Naive thymus-derived CD8-positive, alpha-beta T cell (primary cell): ENCODE measurements around the gene EEIG1. TPM values are rescaled to one million over a fixed set of nuclear protein-coding genes. Genes with fewer than 3 reads are reported as not detected.

Experiments used
- ATAC-seq, 2 donors: fragments of 150-1000 bp; cut with Tn5 transposase in 1 of 2; sonication (Bioruptor Pico), chemical (Tn5 transposase) in 1 of 2; 1 replicate in 1 of 2; 2 replicates in 1 of 2; pipeline ENCODE4 v1.10.0; 2021; ENCODE audit warnings: mild to moderate bottlenecking in 2 of 2, moderate library complexity in 2 of 2
- POLR2A ChIA-PET: fragments of 350-600 bp; sonication (Branson Sonifier 250); formaldehyde crosslinking; loops from one replicate; lab custom pipeline; 2021; ENCODE audit warnings: antibody characterized with exemption; lab: Charles Lee
- DNase-seq, 10 donors: peaks; one replicate each; pipeline versions ENCODE4 v3.0.0 to v3.0.0-alpha.2; 2020 to 2022
- H3K27ac Mint-ChIP-seq, 10 donors: one replicate each; pipeline ENCODE4 v1.8.0; 2020 to 2022; ENCODE audit warnings: mild to moderate bottlenecking in 10 of 10, mixed read lengths in 10 of 10, moderate library complexity in 4 of 10, inconsistent platforms in 1 of 10
- H3K27me3 Mint-ChIP-seq, 5 donors: one replicate each; pipeline ENCODE4 v1.8.0; 2021 to 2022; ENCODE audit warnings: mixed read lengths in 5 of 5
- H3K36me3 Mint-ChIP-seq, 3 donors: one replicate each; pipeline ENCODE4 v1.8.0; 2020 to 2022; ENCODE audit warnings: mixed read lengths in 3 of 3, mild to moderate bottlenecking in 2 of 3, inconsistent platforms in 1 of 3
- H3K4me1 Mint-ChIP-seq, 4 donors: one replicate each; pipeline ENCODE4 v1.8.0; 2021 to 2022; ENCODE audit warnings: mixed read lengths in 4 of 4
- H3K4me3 Mint-ChIP-seq, 10 donors: one replicate each; pipeline ENCODE4 v1.8.0; 2020 to 2022; ENCODE audit warnings: mild to moderate bottlenecking in 10 of 10, mixed read lengths in 10 of 10, moderate library complexity in 6 of 10, inconsistent platforms in 1 of 10
- H3K9me3 Mint-ChIP-seq, 9 donors: one replicate each; pipeline ENCODE4 v1.8.0; 2020 to 2022; ENCODE audit warnings: mixed read lengths in 9 of 9, mild to moderate bottlenecking in 3 of 9, inconsistent platforms in 1 of 9, moderate library complexity in 1 of 9
- polyA plus RNA-seq, 3 donors: library from polyadenylated mRNA; unstranded; fragments of 300-500 nt; fragmentation: Illumina TruSeq; gene quantifications; one replicate each; pipeline ENCODE4 v1.2.3, GENCODE V29; 2021
- total RNA-seq, 8 experiments: library from RNA in 2 of 8; stranded (reverse) in 2 of 8; gene quantifications; one replicate each; pipeline ENCODE4 v1.2.3 and lab custom pipeline; 2021 to 2026

EEIG1 gene
- total and polyA plus RNA-seq, 5 experiments from 2014 or later: 134 to 631 (median 318) TPM

DNA sequence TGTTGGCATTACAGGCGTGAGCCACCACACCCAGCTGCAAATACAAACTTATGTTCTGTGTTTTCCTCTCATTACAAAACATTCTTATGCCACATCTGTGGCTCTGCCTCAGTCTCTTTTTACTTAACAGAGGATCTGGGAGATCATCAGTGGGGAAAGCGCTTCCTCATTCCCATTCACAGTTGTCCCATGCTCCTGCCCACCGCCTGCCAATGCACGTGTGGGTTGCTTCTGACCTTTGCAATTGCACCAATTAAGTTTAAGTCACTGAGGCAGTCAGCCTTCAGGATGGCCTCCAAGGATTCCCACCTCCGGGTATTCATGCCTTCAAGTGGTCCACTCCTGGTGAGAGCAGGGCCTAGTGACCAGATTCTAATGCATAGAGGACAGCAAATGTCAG is 34.9 kb upstream of the EEIG1 start:
- Mint-ChIP-seq H3K27me3 (no peaks in the 10 kb centered on the region), H3K9me3 (no peaks in the 10 kb centered on the region), H3K4me1 (peaks cover 18 to 53% (median 36%) of the 10 kb centered on the region in 4 donors), H3K4me3 (no peak overlapping the region), H3K36me3 (no peaks in the 10 kb centered on the region), H3K27ac (peak overlapping the region in 5 of 10 donors; percentile 20 to 60 (median 53))
- POLR2A ChIA-PET: interaction anchor here (0.6 to 27.8 kb wide), 5 partner anchors 9 to 145 kb away, joined by 3 to 1266 read pairs (median 34); partner anchors contain the start of gene EEIG1
- DNase-seq: no peak
- ATAC-seq: no peak

GRCh38 chr9:128011071-128011817 is 30.5 kb upstream of the EEIG1 start:
- Mint-ChIP-seq H3K27ac (peak overlapping the region; percentile 48 to 88 (median 62)), H3K9me3 (peaks cover 0 to 7% (median 4%) of the 10 kb centered on the region in 9 donors), H3K27me3 (no peaks in the 10 kb centered on the region), H3K4me1 (peaks cover 35 to 68% (median 60%) of the 10 kb centered on the region in 4 donors), H3K4me3 (peak overlapping the region in 6 of 10 donors; percentile 15 to 65 (median 20)), H3K36me3 (peaks cover 2 to 4% (median 3%) of the 10 kb centered on the region in 3 donors)
- DNase-seq: no peak
- no peak for ATAC-seq
- POLR2A ChIA-PET: interaction anchor here (0.8 to 62.9 kb wide), 3 partner anchors 12 to 56 kb away, joined by 3 to 2190 read pairs (median 376); partner anchors contain the start of genes DPM2, EEIG1 and NAIF1

GRCh38 chr9:128009639-128010038 is 28.9 kb upstream of the EEIG1 start:
- POLR2A ChIA-PET: interaction anchor here (0.9 to 62.9 kb wide), 4 partner anchors 14 to 43 kb away, joined by 3 to 2190 read pairs (median 207); partner anchors contain the start of genes DPM2 and EEIG1
- H3K36me3 Mint-ChIP-seq: peaks cover 2 to 4% (median 3%) of the 10 kb centered on the region in 3 donors
- DNase-seq (no peak), ATAC-seq (no peak)
- peaks cover 33 to 74% (median 63%) of the 10 kb centered on the region in 4 donors for H3K4me1 Mint-ChIP-seq
- peaks cover 0 to 7% (median 4%) of the 10 kb centered on the region in 9 donors for H3K9me3 Mint-ChIP-seq
- H3K4me3 Mint-ChIP-seq: peak overlapping the region; percentile 26 to 90 (median 77)
- H3K27ac Mint-ChIP-seq: peak overlapping the region; percentile 95 to 100 (median 99)
- no peaks in the 10 kb centered on the region for H3K27me3 Mint-ChIP-seq

DNA sequence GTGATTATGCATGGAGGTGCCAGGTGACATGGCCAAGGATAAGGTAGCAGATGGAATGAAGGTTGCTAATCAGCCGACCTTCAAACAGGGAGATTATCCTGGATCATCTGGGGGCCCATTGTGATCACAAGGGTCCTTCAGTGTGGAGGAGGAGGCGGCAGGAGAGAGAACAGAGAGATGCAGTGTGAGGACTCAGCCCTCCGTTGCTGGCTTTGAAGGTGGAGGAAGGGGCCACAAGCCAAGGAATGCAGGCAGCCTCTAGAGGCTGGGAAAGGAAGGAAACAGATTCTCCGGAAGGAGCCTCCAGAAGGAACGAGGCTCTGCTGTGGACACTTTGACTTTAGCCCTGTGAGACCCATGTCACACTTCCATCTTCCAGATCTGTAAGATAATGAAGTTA is 27.4 kb upstream of the EEIG1 start:
- Mint-ChIP-seq H3K27ac (peak overlapping the region; percentile 95 to 100 (median 99)), H3K4me1 (peaks cover 35 to 86% (median 69%) of the 10 kb centered on the region in 4 donors), H3K36me3 (peaks cover 2 to 4% (median 3%) of the 10 kb centered on the region in 3 donors), H3K4me3 (peak overlapping the region; percentile 76 to 94 (median 90)), H3K9me3 (peaks cover 0 to 7% (median 4%) of the 10 kb centered on the region in 9 donors), H3K27me3 (no peaks in the 10 kb centered on the region)
- peak in 1 of 2 donors; percentile 13 for ATAC-seq
- DNase-seq: no peak
- POLR2A ChIA-PET: interaction anchor here (1.3 to 62.9 kb wide), 4 partner anchors 15 to 102 kb away, joined by 4 to 2190 read pairs (median 207); partner anchors contain the start of genes DPM2 and EEIG1

GRCh38 chr9:128007566-128008138 is 26.9 kb upstream of the EEIG1 start:
- peak; percentile 83 to 98 (median 94) for DNase-seq
- POLR2A ChIA-PET: interaction anchor here (0.8 to 62.9 kb wide), 6 partner anchors 16 to 102 kb away, joined by 3 to 2190 read pairs (median 22); partner anchors contain the start of genes DPM2, EEIG1 and NAIF1
- peaks cover 2 to 4% (median 3%) of the 10 kb centered on the region in 3 donors for H3K36me3 Mint-ChIP-seq
- H3K4me1 Mint-ChIP-seq: peaks cover 32 to 88% (median 74%) of the 10 kb centered on the region in 4 donors
- peaks cover 0 to 7% (median 4%) of the 10 kb centered on the region in 9 donors for H3K9me3 Mint-ChIP-seq
- peak overlapping the region; percentile 95 to 100 (median 99) for H3K27ac Mint-ChIP-seq
- H3K27me3 Mint-ChIP-seq: no peaks in the 10 kb centered on the region
- H3K4me3 Mint-ChIP-seq: peak overlapping the region; percentile 76 to 94 (median 90)
- peak; percentile 88 to 93 for ATAC-seq

DNA sequence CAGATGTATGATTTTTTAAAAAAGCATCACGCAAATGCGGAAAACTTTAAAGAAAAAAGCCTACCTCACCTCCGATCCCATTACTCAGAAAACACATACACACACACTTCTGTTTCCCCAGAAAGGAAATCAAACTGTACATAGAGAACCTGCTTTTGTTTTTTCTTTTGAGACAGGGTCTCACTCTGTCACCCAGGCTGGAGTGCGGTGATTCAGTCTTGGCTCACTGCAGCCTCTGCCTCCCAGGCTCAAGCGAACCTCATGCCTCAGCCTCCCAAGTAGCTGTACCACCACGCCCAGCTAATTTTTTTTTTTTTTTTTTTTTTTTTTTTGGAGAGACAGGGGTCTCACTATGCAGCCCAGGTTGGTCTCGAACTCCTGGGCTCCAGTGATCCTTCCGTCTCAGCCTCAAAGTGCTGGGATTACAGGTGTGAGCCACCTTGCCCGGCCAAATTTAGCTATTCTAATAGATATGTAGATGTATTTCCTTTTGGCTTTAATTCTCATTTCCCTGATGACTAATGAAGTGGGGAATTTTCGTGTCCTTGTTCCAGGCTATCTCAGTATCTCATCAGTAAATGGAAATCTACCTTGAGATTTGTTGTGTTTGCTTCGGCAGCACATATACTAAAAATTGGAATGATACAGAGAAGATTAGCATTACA is 25.7 kb upstream of the EEIG1 start:
- peaks cover 2 to 4% (median 3%) of the 10 kb centered on the region in 3 donors for H3K36me3 Mint-ChIP-seq
- peaks cover 0 to 7% (median 4%) of the 10 kb centered on the region in 9 donors for H3K9me3 Mint-ChIP-seq
- H3K27me3 Mint-ChIP-seq: no peaks in the 10 kb centered on the region
- H3K4me1 Mint-ChIP-seq: peaks cover 31 to 87% (median 70%) of the 10 kb centered on the region in 4 donors
- no peak for ATAC-seq
- POLR2A ChIA-PET: interaction anchor here (1.2 to 62.9 kb wide), 5 partner anchors 17 to 65 kb away, joined by 4 to 2190 read pairs (median 38); partner anchors contain the start of genes DPM2, EEIG1, NAIF1 and SLC25A25
- peak overlapping the region; percentile 94 to 100 (median 98) for H3K27ac Mint-ChIP-seq
- peak overlapping the region; percentile 41 to 87 (median 71) for H3K4me3 Mint-ChIP-seq
- no peak for DNase-seq

GRCh38 chr9:128005923-128006322 is 25.1 kb upstream of the EEIG1 start:
- DNase-seq: no peak
- no peak for ATAC-seq
- Mint-ChIP-seq H3K27me3 (no peaks in the 10 kb centered on the region), H3K4me1 (peaks cover 29 to 86% (median 65%) of the 10 kb centered on the region in 4 donors), H3K9me3 (peaks cover 0 to 7% (median 4%) of the 10 kb centered on the region in 9 donors), H3K27ac (peak overlapping the region; percentile 94 to 100 (median 98)), H3K4me3 (peak overlapping the region in 9 of 10 donors; percentile 32 to 87 (median 69)), H3K36me3 (peaks cover 2 to 4% (median 3%) of the 10 kb centered on the region in 3 donors)
- POLR2A ChIA-PET: interaction anchor here (1.2 to 62.9 kb wide), 4 partner anchors 17 to 61 kb away, joined by 4 to 2190 read pairs (median 207); partner anchors contain the start of genes DPM2, EEIG1, NAIF1 and SLC25A25

DNA sequence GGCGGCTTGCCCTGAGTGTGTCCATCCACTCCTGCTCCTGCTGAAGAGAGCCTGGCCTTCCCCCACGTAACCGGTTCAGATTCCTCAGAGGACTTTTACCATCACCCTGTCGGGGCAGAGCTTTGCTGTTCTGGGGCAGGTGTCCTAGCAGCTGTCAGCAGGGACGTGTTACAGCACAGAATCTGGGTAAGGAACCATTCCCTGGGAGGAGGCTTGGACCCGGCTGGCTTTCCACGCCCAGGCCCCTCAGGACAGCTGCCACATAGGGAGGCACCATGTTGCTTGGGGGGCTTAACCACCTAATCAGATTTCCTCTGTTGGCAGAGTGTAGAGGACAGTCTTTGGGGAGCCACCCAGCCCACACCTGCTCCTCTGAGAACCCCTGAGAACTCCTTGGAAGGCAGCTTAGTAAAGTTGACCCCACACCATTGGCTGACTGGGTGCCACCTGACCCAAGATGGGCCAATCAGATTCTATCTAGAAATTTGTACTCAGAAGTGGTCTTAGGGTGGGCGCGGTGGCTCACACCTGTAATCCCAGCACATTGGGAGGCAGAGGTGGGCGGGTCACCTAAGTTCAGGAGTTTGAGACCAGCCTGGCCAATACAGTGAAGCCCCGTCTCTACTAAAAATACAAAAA is 23.3 kb upstream of the EEIG1 start:
- H3K27me3 Mint-ChIP-seq: no peaks in the 10 kb centered on the region
- POLR2A ChIA-PET: interaction anchor here (9.2 to 62.9 kb wide), 2 partner anchors 19 to 38 kb away, joined by 376 to 2190 read pairs; partner anchors contain the start of genes DPM2 and EEIG1
- DNase-seq (no peak), ATAC-seq (no peak)
- H3K4me1 Mint-ChIP-seq: peaks cover 22 to 77% (median 56%) of the 10 kb centered on the region in 4 donors
- H3K36me3 Mint-ChIP-seq: peaks cover 2 to 4% (median 3%) of the 10 kb centered on the region in 3 donors
- H3K27ac Mint-ChIP-seq: peak overlapping the region in 9 of 10 donors; percentile 34 to 92 (median 79)
- peak overlapping the region in 1 of 10 donors; percentile 14 for H3K4me3 Mint-ChIP-seq
- H3K9me3 Mint-ChIP-seq: peaks cover 0 to 7% (median 4%) of the 10 kb centered on the region in 9 donors

DNA sequence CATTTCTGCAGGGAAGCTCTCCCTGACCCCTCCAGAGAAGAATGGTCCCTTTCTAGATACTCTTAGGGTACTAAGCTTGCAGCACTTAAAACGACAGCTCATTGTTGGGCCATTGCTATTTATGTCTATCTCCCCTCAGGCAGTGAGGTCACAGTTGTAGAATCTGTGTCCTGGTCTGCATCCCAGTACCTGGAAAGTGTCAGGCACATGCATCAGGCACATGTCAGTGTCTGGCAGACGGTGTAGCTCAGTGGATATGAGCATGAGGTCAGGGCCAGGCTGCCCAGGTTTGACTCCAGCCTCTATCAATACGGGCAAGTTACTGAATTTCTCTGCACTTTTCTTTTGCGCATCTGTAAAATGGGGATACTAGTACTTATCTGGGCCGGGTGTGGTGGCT is 22.2 kb upstream of the EEIG1 start:
- H3K27ac Mint-ChIP-seq: peak overlapping the region in 7 of 10 donors; percentile 2 to 87 (median 44)
- H3K36me3 Mint-ChIP-seq: peaks cover under 1 to 2% (median under 1%) of the 10 kb centered on the region in 3 donors
- DNase-seq: no peak
- H3K4me1 Mint-ChIP-seq: peaks cover 15 to 70% (median 44%) of the 10 kb centered on the region in 4 donors
- no peak for ATAC-seq
- peaks cover 0 to 3% (median 2%) of the 10 kb centered on the region in 9 donors for H3K9me3 Mint-ChIP-seq
- H3K27me3 Mint-ChIP-seq: no peaks in the 10 kb centered on the region
- H3K4me3 Mint-ChIP-seq: no peak overlapping the region
- POLR2A ChIA-PET: interaction anchor here (9.2 to 62.9 kb wide), 2 partner anchors 20 to 37 kb away, joined by 376 to 2190 read pairs; partner anchors contain the start of genes DPM2 and EEIG1

GRCh38 chr9:128001779-128002298 is 21.1 kb upstream of the EEIG1 start:
- peaks cover 7 to 65% (median 35%) of the 10 kb centered on the region in 4 donors for H3K4me1 Mint-ChIP-seq
- DNase-seq (no peak), ATAC-seq (no peak)
- H3K9me3 Mint-ChIP-seq: no peaks in the 10 kb centered on the region
- H3K27me3 Mint-ChIP-seq: no peaks in the 10 kb centered on the region
- POLR2A ChIA-PET: interaction anchor here (0.6 to 62.9 kb wide), 4 partner anchors 26 to 58 kb away, joined by 3 to 2190 read pairs (median 3); partner anchors contain the start of genes DPM2 and EEIG1
- H3K36me3 Mint-ChIP-seq: no peaks in the 10 kb centered on the region
- peak overlapping the region in 3 of 10 donors; percentile 13 to 70 (median 59) for H3K27ac Mint-ChIP-seq
- H3K4me3 Mint-ChIP-seq: no peak overlapping the region
